HG03457 (cell line): Measurements from ENCODE around the gene FAT4.

Experiments used
- ATAC-seq: cut with Tn5 transposase; IDR thresholded peaks from one replicate; pipeline ENCODE4 v1.9.1; 2021; ENCODE audit warnings: moderate number of reproducible peaks; ENCODE audit not compliant: unreplicated experiment

FAT4 gene

GRCh38 chr4:125316791-125317524 lies 2.2 kb downstream of the FAT4 start:
- ATAC-seq = no peak

GRCh38 chr4:125317525-125317877 lies 2.7 kb downstream of the FAT4 start:
- no peak for ATAC-seq

GRCh38 chr4:125319311-125319710 lies 4.6 kb downstream of the FAT4 start:
- no peak for ATAC-seq

GRCh38 chr4:125321709-125322365 lies 7.1 kb downstream of the FAT4 start:
- ATAC-seq = no peak

GRCh38 chr4:125322366-125322730 lies 7.6 kb downstream of the FAT4 start:
- ATAC-seq = no peak

GRCh38 chr4:125323654-125324053 lies 8.9 kb downstream of the FAT4 start:
- ATAC-seq = no peak

GRCh38 chr4:125325733-125326132 lies 11.0 kb downstream of the FAT4 start:
- ATAC-seq = no peak

GRCh38 chr4:125331116-125331515 lies 16.4 kb downstream of the FAT4 start:
- ATAC-seq = no peak

- ATAC-seq = no peak
These were observed 20.2 kb downstream of the FAT4 start for GRCh38 chr4:125334926-125335325.

GRCh38 chr4:125338814-125339213 lies 24.1 kb downstream of the FAT4 start:
- no peak for ATAC-seq

GRCh38 chr4:125344198-125344597 lies 29.4 kb downstream of the FAT4 start:
- ATAC-seq = no peak

GRCh38 chr4:125346616-125347015 lies 31.9 kb downstream of the FAT4 start:
- no peak for ATAC-seq

- ATAC-seq = no peak
These were observed 35.8 kb downstream of the FAT4 start for GRCh38 chr4:125350470-125351135.

GRCh38 chr4:125352521-125352920 lies 37.8 kb downstream of the FAT4 start:
- ATAC-seq = no peak

GRCh38 chr4:125353131-125353530 lies 38.4 kb downstream of the FAT4 start:
- ATAC-seq = no peak

GRCh38 chr4:125355791-125356190 lies 41.0 kb downstream of the FAT4 start:
- no peak for ATAC-seq

GRCh38 chr4:125357675-125358074 lies 42.9 kb downstream of the FAT4 start:
- no peak for ATAC-seq

GRCh38 chr4:125358453-125358852 lies 43.7 kb downstream of the FAT4 start:
- no peak for ATAC-seq

- ATAC-seq = no peak
These were observed 44.6 kb downstream of the FAT4 start for GRCh38 chr4:125359363-125359762.

- no peak for ATAC-seq
These were observed 45.3 kb downstream of the FAT4 start for GRCh38 chr4:125359960-125360634.

- ATAC-seq = no peak
These were observed 46.0 kb downstream of the FAT4 start for GRCh38 chr4:125360727-125361126.
